ENCODE data around the gene CDKN2AIP. TPM values are rescaled to one million over a fixed set of nuclear protein-coding genes. Genes with fewer than 3 reads are reported as not detected.

CDKN2AIP gene
- total RNA-seq, 2 experiments from 2014 or later: 55.7 to 56.9 TPM

DNA sequence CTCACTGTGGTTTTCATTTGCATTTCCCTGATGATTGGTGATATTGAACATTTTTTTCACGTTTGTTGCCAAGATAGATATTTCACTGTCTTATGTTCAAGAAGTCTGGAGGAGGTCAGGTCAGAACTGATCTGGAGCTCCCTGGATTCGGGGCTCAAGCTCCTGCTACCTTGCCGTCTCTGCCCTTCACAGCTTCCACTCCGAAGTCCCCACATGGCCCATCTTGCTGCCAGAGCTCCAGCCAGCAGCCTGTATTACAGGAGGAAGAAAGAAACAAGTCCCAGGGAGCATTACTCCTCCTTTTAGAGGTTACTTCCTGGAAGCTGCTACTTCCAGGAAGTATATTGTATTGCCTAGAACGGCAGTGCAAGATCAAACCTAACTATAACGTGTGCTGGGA is 17.9 kb upstream of the CDKN2AIP start:
- TF ChIP-seq, protein P1, sequence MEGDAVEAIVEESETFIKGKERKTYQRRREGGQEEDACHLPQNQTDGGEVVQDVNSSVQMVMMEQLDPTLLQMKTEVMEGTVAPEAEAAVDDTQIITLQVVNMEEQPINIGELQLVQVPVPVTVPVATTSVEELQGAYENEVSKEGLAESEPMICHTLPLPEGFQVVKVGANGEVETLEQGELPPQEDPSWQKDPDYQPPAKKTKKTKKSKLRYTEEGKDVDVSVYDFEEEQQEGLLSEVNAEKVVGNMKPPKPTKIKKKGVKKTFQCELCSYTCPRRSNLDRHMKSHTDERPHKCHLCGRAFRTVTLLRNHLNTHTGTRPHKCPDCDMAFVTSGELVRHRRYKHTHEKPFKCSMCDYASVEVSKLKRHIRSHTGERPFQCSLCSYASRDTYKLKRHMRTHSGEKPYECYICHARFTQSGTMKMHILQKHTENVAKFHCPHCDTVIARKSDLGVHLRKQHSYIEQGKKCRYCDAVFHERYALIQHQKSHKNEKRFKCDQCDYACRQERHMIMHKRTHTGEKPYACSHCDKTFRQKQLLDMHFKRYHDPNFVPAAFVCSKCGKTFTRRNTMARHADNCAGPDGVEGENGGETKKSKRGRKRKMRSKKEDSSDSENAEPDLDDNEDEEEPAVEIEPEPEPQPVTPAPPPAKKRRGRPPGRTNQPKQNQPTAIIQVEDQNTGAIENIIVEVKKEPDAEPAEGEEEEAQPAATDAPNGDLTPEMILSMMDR (IDR thresholded peaks at IDR 0.05): no peak
- Mint-ChIP-seq H3K36me3 (ENCODE audit: low read depth) (no peaks in the 10 kb centered on the region), H3K4me1 (ENCODE audit: low read depth) (peaks cover 31% of the 10 kb centered on the region), H3K4me3 (no peak overlapping the region), H3K27me3 (no peaks in the 10 kb centered on the region), H3K27ac (peak overlapping the region; percentile 32), H3K9me3 (no peaks in the 10 kb centered on the region)
- Histone ChIP-seq H3K27me3 (ENCODE audit: control insufficient read depth in 1 of 2, insufficient read depth in 2 of 2, low read length in 2 of 2) (no peaks in the 10 kb centered on the region), H3K4me3 (ENCODE audit: low read length) (no peak overlapping the region), H3K4me1 (ENCODE audit: insufficient read depth, low read length) (peaks cover 20% of the 10 kb centered on the region), H3K9me3 (ENCODE audit: control insufficient read depth in 1 of 2, insufficient read depth in 1 of 2, low read length in 2 of 2) (no peaks in the 10 kb centered on the region), H3K36me3 (ENCODE audit: insufficient read depth, low read length) (no peaks in the 10 kb centered on the region), H3K27ac (ENCODE audit: low read depth in 1 of 2, low read length in 2 of 2) (no peak overlapping the region)
- DNase-seq (no peak), ATAC-seq (ENCODE audit: poor library complexity) (no peak)
- intact Hi-C loops (cut with DNase I, micrococcal nuclease): no loop called here
- CTCF ChIA-PET: no interaction called here
- POLR2A ChIA-PET: interaction anchor here (2.5 to 7.0 kb wide), 2 partner anchors 17 to 20 kb away, joined by 7 to 110 read pairs; partner anchors contain the start of gene CDKN2AIP

DNA sequence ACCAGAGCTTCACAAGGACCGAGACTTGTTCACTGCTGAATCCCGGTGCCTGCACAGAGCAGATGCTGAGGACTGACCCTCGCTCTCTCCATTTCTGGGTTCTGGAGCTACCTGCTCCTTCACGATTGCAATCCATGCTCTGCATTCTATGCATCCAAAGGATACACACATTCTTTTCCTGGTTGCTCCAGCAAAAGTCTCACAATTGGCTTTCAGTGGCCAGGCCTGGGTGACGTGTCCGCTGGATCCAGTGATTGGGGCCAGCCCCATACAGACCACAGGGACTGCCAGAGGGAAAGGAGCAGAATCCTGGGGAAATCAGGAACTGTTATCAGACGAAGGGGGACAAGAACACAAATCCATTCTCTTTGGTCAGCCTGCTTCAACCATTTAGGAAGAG is 14.9 kb upstream of the CDKN2AIP start:
- Histone ChIP-seq H3K9me3 (ENCODE audit: control insufficient read depth in 1 of 2, insufficient read depth in 1 of 2, low read length in 2 of 2) (no peaks in the 10 kb centered on the region), H3K4me3 (ENCODE audit: low read length) (no peak overlapping the region), H3K27ac (ENCODE audit: low read depth in 1 of 2, low read length in 2 of 2) (no peak overlapping the region), H3K4me1 (ENCODE audit: insufficient read depth, low read length) (peaks cover 38% of the 10 kb centered on the region), H3K36me3 (ENCODE audit: insufficient read depth, low read length) (no peaks in the 10 kb centered on the region), H3K27me3 (ENCODE audit: control insufficient read depth in 1 of 2, insufficient read depth in 2 of 2, low read length in 2 of 2) (no peaks in the 10 kb centered on the region)
- Mint-ChIP-seq H3K4me1 (ENCODE audit: low read depth) (peaks cover 42% of the 10 kb centered on the region), H3K4me3 (peak overlapping the region; percentile 2), H3K27ac (peak overlapping the region; percentile 13), H3K9me3 (no peaks in the 10 kb centered on the region), H3K27me3 (no peaks in the 10 kb centered on the region), H3K36me3 (ENCODE audit: low read depth) (no peaks in the 10 kb centered on the region)
- CTCF ChIA-PET: interaction anchor here (2.5 kb wide), 1 partner anchor 23 kb away, joined by 12 read pairs; no protein-coding TSS in a partner anchor
- ATAC-seq (ENCODE audit: poor library complexity): no peak
- POLR2A ChIA-PET: interaction anchor here (7.0 kb wide), 1 partner anchor 14 kb away, joined by 110 read pairs; the partner anchor contains the start of gene CDKN2AIP
- no peak for DNase-seq
- TF ChIP-seq, protein P1 (IDR thresholded peaks at IDR 0.05): no peak
- intact Hi-C loops (cut with DNase I, micrococcal nuclease): no loop called here

DNA sequence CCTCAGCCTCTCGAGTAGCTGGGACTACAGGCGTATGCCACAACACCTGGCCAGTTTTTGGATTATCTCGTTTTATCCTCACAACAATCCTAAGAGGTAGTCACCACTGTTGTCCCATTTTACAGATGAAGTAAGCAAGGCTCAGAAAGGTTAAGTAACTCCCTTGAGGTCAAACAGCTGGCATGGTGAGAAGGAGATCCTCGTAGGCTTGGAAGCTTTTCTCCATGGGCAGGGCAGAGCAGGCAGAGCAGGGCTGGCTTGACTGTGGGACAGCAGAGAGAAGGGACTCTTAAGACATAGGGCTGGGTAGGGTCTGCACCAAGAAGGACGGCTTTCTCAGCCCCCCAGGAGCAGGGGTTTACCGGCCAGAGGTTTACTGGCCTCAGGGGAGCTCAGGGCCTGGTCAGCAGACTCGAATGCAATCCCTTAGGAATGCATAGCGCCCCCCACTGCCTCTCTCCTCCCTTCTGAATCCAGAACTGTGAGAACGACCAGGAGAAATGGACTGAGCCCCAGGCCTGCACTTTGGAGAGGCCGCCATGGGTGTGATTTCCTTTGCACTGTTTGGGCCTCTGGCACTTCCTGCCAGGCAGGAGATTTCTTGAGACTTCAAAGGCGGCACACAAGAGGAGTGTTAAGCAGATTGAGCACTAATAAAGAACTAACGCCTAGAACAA is 14.0 kb upstream of the CDKN2AIP start:
- Histone ChIP-seq H3K4me1 (ENCODE audit: insufficient read depth, low read length) (peaks cover 38% of the 10 kb centered on the region), H3K27me3 (ENCODE audit: control insufficient read depth in 1 of 2, insufficient read depth in 2 of 2, low read length in 2 of 2) (no peaks in the 10 kb centered on the region), H3K36me3 (ENCODE audit: insufficient read depth, low read length) (no peaks in the 10 kb centered on the region), H3K27ac (ENCODE audit: low read depth in 1 of 2, low read length in 2 of 2) (peak overlapping the region in 1 of 2 donors; percentile 59), H3K4me3 (ENCODE audit: low read length) (no peak overlapping the region), H3K9me3 (ENCODE audit: control insufficient read depth in 1 of 2, insufficient read depth in 1 of 2, low read length in 2 of 2) (no peaks in the 10 kb centered on the region)
- intact Hi-C loops (cut with DNase I, micrococcal nuclease): loop anchor here in 1 of 2 experiments (2.0 kb wide), 1 partner anchor 14 kb away; the partner anchor contains the start of gene CDKN2AIP
- ChIA-PET POLR2A (interaction anchor here (0.5 to 7.0 kb wide), 7 partner anchors 13 to 1743 kb away, joined by 3 to 110 read pairs (median 5); partner anchors contain the start of genes CDKN2AIP and ING2), CTCF (interaction anchor here (2.5 kb wide), 1 partner anchor 24 kb away, joined by 12 read pairs; no protein-coding TSS in a partner anchor)
- peak overlapping the region; percentile 81 for H3K27ac Mint-ChIP-seq
- ATAC-seq (ENCODE audit: poor library complexity): peak; percentile 93
- peak in 12 of 14 experiments; percentile 10 to 63 (median 34) for DNase-seq
- H3K4me1 Mint-ChIP-seq (ENCODE audit: low read depth): peaks cover 42% of the 10 kb centered on the region
- no peaks in the 10 kb centered on the region for H3K27me3 Mint-ChIP-seq
- TF ChIP-seq, protein P1 (IDR thresholded peaks at IDR 0.05): no peak
- H3K4me3 Mint-ChIP-seq: peak overlapping the region; percentile 72
- no peaks in the 10 kb centered on the region for H3K9me3 Mint-ChIP-seq
- H3K36me3 Mint-ChIP-seq (ENCODE audit: low read depth): no peaks in the 10 kb centered on the region
